ENCODE data around the gene MMP24.
"Not testable (repeated sequence)": the region's sequence is repeated elsewhere in the genome, so short reads cannot be mapped to it uniquely, and the experiment has no call there.

The MMP24 gene
- 3.0 to 3.7 reads per million in 2 donors for total RNA-seq

DNA sequence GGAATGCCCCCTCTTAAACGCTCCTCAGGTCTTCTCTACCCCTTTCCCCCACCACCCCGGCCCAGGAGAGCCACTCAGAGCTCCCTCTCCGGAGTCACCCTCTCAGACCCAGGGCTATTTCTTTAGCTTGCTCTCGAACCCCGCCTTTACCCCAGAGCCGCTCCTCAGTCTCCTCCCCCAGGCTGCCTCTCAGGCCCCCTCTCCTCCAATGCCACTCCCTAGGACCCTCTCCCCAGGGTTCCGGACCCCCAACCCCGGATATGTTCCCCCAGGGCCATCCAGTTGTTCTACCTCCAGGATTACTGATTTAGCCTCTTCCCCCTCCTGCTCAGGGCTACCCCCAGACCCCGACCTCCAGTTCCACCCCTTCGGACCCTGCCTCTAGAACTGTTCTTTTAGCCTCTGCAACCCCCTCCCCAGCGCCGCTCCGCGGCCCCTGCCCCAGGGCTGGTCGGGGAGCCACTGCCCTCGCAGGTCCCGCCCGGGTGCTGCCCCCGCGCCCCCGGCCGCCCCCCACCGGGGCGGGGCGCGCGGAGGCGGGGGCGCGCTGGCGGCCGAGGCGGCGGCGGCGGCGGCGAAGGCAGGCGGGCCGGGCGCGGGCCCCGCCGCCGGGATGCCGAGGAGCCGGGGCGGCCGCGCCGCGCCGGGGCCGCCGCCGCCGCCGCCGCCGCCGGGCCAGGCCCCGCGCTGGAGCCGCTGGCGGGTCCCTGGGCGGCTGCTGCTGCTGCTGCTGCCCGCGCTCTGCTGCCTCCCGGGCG is at the start of gene MMP24:
TSS of gene MMP24 (plus strand) at position 565 of the 758 bp plus-strand sequence. CDS start at position 614, 49 bp downstream.
- DNase-seq = no peak

DNA sequence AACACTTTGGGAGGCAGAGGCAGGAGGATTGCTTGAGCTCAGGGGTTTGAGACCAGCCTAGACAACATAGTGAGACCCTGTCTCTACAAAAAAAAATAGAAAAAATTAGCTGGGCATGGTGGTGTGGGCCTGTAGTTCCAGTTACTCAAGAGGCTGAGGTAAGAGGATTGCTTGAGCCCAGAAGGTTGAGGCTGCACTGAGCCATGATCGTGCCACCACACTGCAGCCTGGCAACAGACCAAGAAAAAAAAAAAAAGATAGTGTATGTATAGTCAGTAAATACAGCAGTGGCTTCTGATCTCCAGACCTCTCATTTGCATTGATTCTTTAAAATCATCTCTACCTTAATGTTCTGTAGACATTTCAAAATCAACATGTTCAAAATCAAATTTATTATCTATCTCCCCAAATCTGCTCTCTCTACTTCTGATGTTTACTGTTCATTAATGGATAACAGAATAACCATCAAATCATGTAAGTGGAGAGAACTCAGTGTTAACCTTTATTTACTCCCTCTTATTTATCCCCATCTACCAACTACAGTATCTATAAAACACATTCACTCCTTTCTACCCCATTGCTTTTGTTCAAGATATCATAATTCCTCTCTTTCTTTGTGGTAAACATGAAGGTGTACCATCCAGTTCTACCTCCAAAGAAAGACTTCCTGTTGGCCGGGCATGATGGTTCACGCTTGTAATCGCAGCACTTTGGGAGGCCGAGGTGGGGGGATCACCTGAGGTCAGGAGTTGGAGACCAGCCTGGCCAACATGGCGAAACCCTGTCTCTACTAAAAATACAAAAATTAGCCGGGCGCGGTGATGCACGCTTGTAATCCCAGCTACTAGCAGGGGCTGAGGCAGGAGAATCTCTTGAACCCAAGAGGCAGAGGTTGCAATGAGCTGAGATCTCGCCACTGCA is 46.9 kb upstream of the MMP24 start:
- no peak for DNase-seq

DNA sequence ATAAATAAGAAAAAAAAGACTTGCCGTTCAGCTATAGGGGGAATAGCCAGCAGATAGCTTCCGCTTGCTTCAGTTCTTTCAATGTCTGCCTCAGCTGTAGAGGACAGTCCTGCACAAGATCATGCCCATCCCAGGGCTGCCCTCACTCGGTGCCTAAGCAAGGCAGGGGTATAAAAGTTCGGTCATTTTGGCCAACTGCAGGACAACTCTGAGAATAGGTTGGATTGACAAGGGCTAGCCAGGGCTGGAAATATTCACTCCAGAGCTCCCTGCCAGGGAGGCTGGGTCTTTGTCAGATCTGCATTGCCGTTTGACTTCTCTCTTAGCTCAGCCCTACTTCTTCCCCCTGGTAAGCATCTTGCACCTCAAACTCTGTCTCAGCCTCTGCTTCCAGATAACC is 46.2 kb upstream of the MMP24 start:
- DNase-seq = no peak

DNA sequence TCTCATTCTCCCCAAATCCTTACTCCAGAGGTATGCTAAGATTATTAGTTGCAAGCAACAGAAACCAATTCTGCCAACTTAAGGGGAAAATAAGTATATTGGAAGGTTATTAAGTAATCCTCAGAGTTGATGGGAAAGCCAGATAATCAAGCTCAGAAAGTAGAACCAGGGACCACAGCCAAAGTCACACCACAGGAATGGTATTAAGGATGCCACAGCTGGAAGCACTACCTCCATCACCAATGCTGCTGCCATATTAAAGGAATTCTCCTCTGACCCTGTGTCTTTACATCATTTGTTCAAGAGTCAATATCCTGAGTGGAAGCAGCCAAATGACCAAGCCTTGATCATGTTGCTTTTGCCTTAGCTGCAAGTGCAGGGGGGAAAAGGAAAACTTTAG is 44.8 kb upstream of the MMP24 start:
- no peak for DNase-seq

DNA sequence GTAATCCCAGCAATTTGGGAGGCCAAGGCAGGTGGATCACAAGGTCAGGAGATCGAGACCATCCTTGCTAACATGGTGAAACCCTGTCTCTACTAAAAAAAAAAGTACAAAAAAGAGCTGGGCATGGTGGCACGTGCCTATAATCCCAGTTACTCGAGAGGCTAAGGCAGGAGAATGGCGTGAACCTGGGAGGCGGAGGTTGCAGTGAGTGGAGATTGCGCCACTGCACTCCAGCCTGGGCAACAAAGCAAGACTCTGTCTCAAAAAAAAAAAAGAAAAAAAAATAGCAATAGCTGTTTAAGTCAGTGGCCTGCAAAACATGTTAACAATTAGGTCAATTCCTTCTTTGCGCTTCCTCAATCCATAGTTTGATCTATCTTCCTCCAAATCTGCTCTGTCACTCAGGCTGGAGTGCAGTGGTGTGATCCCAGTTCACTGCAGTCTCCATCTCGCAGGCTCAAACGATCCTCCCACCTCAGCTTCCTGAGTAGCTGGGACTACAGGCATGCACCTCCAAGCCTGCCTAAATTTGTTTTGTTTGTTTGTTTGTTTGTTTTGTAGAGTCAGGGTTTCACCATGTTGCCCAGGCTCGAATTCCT is 39.7 kb upstream of the MMP24 start:
- not testable (repeated sequence) for DNase-seq

DNA sequence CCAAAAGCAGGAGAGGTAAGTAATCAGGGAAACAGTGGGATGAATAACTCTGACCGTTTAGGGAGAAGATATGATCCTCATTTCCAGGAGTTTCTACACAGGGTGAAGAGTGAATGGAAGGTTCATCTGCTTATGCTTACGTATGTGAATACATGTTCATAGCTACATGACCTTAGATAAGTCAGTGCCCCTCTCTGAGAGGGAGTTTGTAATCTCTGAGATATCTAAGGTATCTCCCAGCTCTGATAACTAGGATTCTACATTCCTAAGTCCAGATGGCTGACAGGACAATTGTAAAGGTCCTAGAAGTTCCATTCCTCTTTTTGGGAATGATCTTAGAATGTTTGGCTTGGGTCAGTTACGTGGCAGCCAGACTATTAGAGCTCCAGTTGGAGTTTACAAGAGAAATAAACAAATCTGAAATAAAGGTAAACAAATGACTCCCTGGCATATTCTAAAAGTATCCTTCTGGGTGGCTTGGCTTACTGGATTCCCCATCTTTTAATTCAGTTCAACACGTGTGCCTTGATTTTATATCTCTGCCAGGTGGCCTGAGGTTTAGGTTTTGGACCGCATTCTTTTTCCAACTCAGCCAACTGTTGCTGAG is 38.8 kb upstream of the MMP24 start:
- no peak for DNase-seq

DNA sequence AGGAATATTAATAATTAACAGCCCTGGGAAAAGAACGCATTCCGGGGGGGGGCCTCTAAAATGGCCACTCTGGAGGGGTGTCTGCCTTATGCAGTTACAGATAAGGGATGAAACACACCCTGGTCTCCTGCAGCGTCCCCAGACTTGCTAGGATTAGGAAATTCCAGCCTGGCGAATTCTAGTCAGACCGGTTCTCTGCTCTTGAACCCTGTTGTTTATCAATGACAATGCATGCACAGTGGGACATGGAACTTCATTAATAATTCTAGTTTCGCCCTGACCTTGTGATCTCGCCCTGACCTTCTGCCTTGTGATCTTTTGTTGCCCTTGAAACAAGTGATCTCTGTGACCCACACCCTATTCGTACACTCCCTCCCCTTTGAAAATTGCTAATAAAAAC is 37.3 kb upstream of the MMP24 start:
- not testable (repeated sequence) for DNase-seq

DNA sequence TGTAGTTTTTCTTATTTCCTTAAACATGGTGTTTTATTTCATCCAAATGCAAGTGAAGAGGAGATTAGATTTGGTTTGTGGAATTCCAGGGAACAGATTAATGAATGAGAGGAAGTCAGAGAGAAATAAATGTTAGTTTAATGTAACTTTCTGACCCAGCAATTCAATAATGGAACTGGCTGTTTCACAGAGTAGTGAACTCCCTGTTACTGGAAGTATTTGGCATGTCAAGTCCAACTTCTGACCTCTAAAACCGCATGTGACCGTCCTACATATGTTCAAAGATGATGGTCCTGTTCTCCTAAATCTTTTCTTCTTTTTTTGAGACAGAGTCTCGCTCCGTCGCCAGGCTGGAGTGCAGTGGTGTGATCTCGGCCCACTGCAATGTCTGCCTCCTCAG is 35.9 kb upstream of the MMP24 start:
- DNase-seq = no peak

DNA sequence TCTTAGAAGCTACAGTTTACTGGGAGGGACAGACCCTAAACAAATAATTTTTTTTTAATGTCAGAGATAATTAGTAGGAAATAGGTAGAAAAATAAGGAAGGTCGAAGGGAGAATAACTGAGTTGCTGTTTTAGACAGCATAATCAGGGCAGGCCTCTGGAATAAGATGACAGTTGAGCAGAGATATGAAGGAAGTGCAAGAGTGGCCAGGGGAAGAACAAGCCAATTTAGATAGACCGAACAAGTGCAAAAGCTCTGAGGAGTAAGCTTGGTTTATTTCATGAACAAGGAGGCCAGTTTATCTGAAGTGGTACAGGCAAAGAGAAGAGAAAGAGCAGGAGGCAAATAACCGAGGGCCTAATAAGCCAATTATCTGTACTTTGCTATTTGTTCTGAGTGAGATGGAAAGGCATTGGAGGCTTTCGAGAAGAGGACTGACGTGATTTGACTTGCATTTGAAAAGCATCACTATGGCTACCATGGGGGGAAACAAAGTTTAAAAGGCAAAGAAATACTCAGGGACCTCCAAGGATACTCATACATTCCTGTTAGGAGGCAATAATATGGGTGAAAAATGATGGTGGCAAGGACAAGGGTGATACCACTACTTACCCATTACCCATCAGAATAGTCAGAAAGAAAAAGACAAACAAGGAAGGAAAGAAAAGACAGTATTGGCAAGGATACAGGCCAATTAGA is 34.9 kb upstream of the MMP24 start:
- no peak for DNase-seq

DNA sequence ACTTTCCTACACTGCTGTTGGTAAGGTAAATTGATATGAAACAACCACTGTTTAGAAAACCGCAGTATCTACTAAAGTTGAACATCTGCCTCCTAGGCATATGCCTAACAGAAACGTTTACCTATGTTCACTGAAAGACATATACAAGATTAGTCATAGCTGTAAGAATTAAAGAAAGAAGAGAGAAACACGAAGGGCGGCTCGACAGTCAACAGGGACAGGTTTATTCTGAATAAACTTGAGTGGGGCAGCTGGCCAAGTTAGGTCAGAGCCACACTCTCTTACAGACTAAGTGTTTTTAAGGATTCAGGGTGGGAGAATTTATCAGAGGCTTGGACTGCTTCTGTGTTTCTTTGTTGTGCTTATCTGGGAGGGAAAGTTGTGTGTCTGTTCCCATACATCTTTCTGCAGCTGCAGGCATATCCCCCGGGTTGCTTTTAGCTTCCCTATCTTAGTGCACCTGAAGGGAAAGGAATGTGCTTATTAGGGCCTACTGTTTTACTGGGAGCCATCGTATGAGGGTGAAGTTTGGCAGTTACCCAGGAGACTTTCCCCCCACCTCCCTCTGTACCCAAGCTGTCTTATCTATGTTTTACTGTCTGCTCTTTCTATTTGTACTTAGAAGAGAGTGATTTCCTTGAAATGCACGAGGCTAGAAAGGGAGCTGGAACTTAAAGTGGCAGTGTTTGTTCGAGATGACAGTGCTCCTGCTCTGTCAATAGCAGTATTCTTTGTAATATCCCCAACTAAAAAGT is 34.2 kb upstream of the MMP24 start:
- DNase-seq = no peak

DNA sequence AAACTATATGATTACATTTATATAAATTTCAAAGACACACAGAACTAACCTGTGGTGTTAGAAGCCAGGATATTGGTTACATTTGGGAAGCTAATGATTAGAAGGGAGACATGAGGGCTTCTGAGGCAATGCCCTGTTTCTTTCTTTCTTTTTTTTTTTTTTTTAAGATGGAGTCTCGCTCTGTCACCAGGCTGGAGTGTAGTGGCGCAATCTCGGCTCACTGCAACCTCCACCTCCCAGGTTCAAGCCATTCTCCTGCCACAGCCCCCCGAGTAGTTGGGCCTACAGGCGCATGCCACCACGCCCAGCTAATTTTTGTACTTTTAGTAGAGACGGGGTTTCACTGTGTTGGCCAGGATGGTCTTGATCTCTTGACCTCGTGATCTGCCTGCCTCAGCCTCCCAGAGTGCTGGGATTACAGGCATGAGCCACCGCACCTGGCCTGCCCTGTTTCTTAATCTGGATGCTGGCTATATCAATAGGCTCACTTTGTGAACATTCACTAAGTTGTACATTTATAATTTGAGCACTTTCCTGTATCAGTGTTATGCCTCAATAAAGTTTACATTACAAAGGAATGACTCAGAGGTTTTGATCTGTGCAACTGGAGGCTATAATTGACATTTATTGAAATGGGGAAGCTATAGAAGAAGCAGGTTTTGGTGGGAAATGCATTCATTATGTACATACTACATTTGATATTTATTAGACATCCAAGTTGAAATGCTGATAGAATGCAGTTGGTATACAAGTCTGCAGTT is 33.3 kb upstream of the MMP24 start:
- not testable (repeated sequence) for DNase-seq

DNA sequence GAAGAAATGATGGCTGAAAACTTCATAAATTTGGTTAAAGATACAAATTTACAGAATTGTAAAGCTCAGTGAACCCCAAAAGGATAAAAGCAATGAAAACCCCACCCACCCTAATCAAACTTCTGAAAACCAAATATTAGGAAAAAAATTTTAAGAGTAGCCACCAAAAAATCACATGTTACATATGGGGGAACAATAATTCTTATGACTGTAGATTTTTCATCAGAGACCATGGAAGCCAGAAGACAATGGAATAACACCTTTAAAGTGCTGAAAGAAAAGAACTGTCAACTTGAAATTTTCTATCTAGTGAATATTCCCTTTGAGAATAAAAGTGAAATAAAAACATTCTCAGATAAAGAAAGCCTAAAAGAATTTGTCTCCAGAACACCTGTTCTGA is 30.2 kb upstream of the MMP24 start:
- no peak for DNase-seq

DNA sequence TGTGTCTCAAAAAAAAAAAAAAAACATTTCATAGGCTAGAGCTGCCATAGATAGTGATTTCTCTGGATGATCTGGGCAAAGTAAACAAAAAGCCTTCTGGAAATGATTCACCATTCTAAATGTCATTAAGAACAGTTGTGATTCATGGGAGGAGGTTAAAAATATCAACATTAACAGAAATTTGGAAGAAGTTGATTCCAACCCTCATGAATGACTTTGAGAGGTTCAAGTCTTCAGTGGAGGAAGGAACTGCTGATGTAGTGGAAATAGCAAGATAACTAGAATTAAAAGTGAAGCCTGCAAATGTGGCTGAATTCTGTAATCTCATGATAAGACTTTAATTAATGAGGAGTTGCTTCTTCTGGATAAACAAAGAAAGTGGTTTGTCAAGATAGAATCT is 26.8 kb upstream of the MMP24 start:
- no peak for DNase-seq

DNA sequence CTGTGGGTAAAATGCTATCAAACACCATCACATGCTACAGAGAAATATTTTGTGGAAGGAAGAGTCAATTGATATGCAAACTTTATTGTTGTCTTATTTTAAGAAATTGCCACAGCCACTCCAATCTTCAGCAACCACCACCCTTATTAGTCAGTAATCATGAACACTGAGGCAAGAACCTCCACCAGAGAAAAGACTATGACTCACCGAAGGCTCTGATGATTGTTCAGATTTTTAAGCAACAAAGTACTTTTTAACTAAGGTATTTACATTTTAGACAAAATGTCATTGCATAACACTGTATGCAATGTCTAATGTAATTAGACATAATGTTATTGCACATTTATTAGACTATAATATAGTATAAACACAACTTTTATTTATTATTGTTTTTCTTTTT is 26.2 kb upstream of the MMP24 start:
- no peak for DNase-seq

DNA sequence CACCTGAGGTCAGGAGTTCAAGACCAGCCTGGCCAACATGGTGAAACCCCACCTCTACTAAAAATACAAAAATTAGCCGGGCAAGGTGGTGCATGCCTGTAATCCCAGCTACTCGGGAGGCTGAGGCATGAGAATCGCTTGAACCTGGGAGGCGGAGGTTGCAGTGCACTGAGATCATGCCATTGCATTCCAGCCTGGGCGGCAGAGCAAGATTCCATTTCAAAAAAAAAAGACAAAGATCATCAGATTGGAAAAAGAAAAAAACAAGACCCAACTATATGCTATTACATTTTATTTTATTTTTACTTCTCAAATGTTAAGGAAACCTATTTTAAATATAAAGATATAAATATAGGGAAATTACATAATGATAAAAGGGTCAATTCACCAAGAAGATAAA is 25.0 kb upstream of the MMP24 start:
- DNase-seq = not testable (repeated sequence)

DNA sequence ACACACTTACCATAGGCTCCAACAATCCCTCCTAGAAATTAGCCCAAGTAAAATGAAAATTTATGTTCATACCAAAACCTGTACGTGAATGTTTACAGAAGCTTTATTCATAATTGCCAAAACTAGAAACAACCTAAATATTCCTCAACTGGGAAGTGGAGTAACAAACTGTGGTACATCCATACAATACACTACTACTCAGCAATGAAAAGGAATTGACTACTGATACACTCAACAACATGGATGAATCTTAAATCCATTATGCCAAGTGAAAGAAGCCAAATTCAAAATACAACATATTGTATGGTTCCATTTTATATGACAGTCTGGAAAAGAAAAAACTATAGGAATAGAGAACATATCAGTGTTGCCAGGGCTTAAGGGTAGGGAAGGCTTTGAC is 19.7 kb upstream of the MMP24 start:
- DNase-seq = no peak

DNA sequence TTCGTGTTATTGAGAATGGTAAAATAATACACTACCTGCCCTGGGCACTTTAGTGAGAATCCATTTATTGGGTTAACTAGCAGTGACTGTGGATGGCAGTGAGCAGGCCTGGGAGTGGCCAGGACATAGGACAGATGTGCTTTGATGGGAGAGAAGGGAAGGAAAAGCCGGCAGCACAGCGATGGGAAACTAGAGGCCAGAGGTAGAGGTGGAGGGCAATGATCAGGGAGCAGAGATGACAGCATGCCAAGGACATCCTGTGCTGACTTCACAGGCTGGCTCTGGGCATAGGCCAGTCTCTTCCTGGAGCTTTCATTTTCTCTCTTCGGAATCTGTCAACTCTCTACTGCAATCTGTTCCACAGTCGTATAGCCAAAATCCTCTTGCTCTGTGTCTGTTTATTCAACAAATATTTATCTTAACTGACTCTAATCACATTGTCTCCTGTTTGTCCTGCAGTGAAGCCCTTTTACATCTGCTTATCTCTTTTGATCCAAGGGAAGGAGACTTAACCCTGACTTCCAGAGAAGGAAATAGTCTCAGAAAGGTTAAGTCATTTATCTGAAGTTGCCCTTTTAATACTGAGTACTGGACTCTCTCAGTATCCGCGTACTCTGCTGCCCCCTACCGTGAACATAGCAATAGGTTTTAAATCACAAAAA is 18.4 kb upstream of the MMP24 start:
- no peak for DNase-seq

DNA sequence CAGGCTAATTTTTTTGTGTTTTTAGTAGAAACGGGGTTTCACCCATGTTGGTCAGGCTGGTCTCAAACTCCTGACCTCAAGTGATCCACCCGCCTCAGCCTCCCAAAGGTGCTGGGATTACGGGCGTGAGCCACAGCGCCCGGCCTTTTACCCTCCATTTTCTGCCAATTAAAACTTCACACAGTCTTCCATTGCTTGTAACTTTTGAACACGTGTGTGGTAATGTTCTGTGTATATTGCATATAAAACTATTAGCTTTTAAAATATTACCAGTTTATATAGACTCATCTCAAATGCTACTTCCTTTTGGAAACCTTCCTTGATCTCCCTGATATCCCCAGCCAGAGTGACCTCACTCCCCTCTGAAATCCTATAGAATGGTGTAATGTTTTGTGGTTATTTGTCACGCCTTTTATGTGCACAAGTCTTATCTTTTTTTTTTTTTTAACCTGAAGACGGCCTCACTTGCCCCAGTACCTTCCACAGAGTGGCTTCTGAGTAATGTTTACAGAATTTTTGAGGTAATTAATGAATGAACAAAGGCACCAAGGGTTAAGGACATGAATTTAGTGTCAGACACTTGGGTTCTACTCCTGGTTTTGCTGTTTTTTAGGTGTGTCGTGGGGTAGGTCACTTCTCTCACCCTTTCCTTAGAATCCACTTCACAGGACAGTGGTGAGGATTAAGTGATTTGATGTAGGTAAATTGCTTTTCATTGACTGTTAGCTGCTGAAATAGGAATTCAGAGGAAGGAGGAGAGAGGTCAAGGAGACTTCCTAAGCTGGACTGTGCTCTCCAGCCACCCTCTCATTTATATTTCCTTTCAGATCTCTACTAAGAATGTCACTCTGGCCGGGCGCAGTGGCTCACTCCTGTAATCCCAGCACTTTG is 11.2 kb upstream of the MMP24 start:
- no peak for DNase-seq

DNA sequence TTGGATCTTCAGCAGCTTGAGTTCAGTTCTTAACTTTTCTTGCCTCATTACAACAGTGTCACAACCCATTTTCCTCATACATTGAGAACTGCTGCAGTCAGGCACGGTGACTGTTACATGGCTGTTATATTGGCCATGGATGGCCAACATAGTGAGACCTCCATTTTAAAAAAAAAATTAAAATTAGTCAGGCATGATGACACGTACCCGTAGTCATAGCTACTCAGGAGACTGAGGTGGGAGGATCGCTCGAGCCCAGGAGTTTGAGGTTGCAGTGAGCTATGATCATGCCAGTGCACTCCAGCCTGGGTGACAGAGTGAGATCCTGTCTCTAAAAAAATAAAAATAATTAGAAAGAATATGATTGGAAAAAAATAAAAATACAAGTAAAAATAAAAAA is 9.9 kb upstream of the MMP24 start:
- DNase-seq = no peak
